ENCODE data around the gene CDC40. TPM values are rescaled to one million over a fixed set of nuclear protein-coding genes. Genes with fewer than 3 reads are reported as not detected.

CDC40 gene
- total RNA-seq, 1 donor from 2014 or later: 23.2 TPM

- no peak for TF ChIP-seq CTCF (IDR thresholded peaks at IDR 0.05; ENCODE audit: unreplicated experiment)
- no peaks in the 10 kb centered on the region for H3K4me1 Mint-ChIP-seq (ENCODE audit: unreplicated experiment)
- peak overlapping the region; percentile 4 for H3K4me3 Mint-ChIP-seq (ENCODE audit: unreplicated experiment)
- peaks cover 2% of the 10 kb centered on the region for H3K27me3 Mint-ChIP-seq (ENCODE audit: unreplicated experiment)
- peaks cover 30% of the 10 kb centered on the region for H3K36me3 Mint-ChIP-seq (ENCODE audit: low read depth, unreplicated experiment)
- no peak overlapping the region for H3K27ac Mint-ChIP-seq (ENCODE audit: unreplicated experiment)
- no peak for DNase-seq (ENCODE audit: low spot score)
- no peaks in the 10 kb centered on the region for H3K9me3 Mint-ChIP-seq (ENCODE audit: unreplicated experiment)
Measured at GRCh38 chr6:110216140-110216539, 35.9 kb downstream of the CDC40 start.

- Mint-ChIP-seq H3K9me3 (ENCODE audit: unreplicated experiment) (no peaks in the 10 kb centered on the region), H3K27ac (ENCODE audit: unreplicated experiment) (no peak overlapping the region), H3K36me3 (ENCODE audit: low read depth, unreplicated experiment) (peaks cover 33% of the 10 kb centered on the region), H3K4me1 (ENCODE audit: unreplicated experiment) (no peaks in the 10 kb centered on the region), H3K4me3 (ENCODE audit: unreplicated experiment) (no peak overlapping the region), H3K27me3 (ENCODE audit: unreplicated experiment) (peaks cover 2% of the 10 kb centered on the region)
- TF ChIP-seq CTCF (IDR thresholded peaks at IDR 0.05; ENCODE audit: unreplicated experiment): no peak
- no peak for DNase-seq (ENCODE audit: low spot score)
Measured at GRCh38 chr6:110217266-110217665, 37.0 kb downstream of the CDC40 start.

DNA sequence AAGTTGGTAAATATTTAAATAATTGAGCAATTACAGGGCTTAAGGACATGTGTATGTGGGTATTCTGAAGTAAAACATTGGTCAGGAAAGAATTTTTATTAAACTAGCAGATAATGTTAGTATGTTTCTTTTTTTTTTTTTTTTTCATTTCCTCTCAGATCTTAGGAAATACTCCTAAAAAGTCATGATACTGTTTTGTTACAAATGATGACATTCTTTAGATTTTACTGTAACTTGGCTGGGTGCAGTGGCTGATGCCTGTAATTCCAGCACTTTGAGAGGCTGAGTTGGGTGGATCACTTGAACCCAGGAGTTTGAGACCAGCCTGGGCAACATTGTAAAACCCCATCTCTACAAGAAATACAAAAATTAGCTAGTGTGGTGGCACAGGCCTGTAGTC, 41.5 kb downstream of the CDC40 start:
- TF ChIP-seq CTCF (IDR thresholded peaks at IDR 0.05; ENCODE audit: unreplicated experiment): no peak
- no peak overlapping the region for H3K27ac Mint-ChIP-seq (ENCODE audit: unreplicated experiment)
- H3K36me3 Mint-ChIP-seq (ENCODE audit: low read depth, unreplicated experiment): peaks cover 22% of the 10 kb centered on the region
- peaks cover 2% of the 10 kb centered on the region for H3K27me3 Mint-ChIP-seq (ENCODE audit: unreplicated experiment)
- H3K9me3 Mint-ChIP-seq (ENCODE audit: unreplicated experiment): no peaks in the 10 kb centered on the region
- H3K4me3 Mint-ChIP-seq (ENCODE audit: unreplicated experiment): no peak overlapping the region
- no peaks in the 10 kb centered on the region for H3K4me1 Mint-ChIP-seq (ENCODE audit: unreplicated experiment)
- no peak for DNase-seq (ENCODE audit: low spot score)

DNA sequence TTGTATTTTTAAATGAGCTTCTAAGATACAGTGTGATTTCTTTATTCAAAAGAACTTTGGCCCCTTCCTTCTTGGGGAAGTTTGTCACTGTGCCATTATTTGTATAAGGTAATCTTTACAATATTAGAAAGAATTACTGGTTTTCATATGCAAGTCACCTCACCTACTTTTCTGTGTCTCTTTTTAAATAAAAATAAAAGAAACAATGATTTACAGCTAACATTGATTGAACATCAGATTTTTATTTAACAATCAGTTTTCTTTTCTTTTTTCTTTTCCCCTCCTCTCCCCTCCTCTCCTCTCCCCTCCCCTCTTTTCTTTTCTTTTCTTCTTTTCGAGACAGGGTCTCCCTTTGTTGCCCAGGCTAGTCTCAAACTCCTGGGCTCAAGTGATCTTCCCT, 46.0 kb downstream of the CDC40 start:
- DNase-seq (ENCODE audit: low spot score): no peak
- H3K4me1 Mint-ChIP-seq (ENCODE audit: unreplicated experiment): peaks cover 3% of the 10 kb centered on the region
- H3K27me3 Mint-ChIP-seq (ENCODE audit: unreplicated experiment): no peaks in the 10 kb centered on the region
- no peak overlapping the region for H3K4me3 Mint-ChIP-seq (ENCODE audit: unreplicated experiment)
- H3K36me3 Mint-ChIP-seq (ENCODE audit: low read depth, unreplicated experiment): peaks cover 5% of the 10 kb centered on the region
- no peak overlapping the region for H3K27ac Mint-ChIP-seq (ENCODE audit: unreplicated experiment)
- no peaks in the 10 kb centered on the region for H3K9me3 Mint-ChIP-seq (ENCODE audit: unreplicated experiment)
- no peak for TF ChIP-seq CTCF (IDR thresholded peaks at IDR 0.05; ENCODE audit: unreplicated experiment)

DNA sequence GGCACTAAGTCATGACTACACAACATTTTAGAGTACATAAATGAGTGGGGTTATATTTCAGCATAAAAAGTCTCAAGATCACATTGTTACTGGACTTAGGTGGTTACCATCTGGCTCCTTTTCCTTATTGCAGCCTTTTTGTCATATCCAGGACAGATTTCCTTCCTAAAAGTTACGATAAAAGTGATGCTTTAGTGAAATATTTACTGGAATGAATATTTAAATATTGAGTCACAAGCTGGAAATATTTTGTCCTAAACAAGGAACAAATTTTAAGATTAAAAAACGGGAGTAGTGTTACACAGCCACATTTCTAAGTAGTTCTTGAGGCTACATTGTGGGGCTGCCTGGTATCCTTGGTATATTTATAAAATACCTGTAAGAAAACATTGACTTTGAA, 52.2 kb downstream of the CDC40 start:
- no peak overlapping the region for H3K27ac Mint-ChIP-seq (ENCODE audit: unreplicated experiment)
- H3K36me3 Mint-ChIP-seq (ENCODE audit: low read depth, unreplicated experiment): no peaks in the 10 kb centered on the region
- peaks cover under 1% of the 10 kb centered on the region for H3K4me1 Mint-ChIP-seq (ENCODE audit: unreplicated experiment)
- no peak for DNase-seq (ENCODE audit: low spot score)
- no peak for TF ChIP-seq CTCF (IDR thresholded peaks at IDR 0.05; ENCODE audit: unreplicated experiment)
- no peaks in the 10 kb centered on the region for H3K9me3 Mint-ChIP-seq (ENCODE audit: unreplicated experiment)
- no peaks in the 10 kb centered on the region for H3K27me3 Mint-ChIP-seq (ENCODE audit: unreplicated experiment)
- no peak overlapping the region for H3K4me3 Mint-ChIP-seq (ENCODE audit: unreplicated experiment)

All from endothelial cell (in vitro differentiated cells).